Measurements from ENCODE around the gene RERE.
A peak's percentile ranks its signal among the peaks of the same experiment; 100 is the strongest.

The RERE gene

DNA sequence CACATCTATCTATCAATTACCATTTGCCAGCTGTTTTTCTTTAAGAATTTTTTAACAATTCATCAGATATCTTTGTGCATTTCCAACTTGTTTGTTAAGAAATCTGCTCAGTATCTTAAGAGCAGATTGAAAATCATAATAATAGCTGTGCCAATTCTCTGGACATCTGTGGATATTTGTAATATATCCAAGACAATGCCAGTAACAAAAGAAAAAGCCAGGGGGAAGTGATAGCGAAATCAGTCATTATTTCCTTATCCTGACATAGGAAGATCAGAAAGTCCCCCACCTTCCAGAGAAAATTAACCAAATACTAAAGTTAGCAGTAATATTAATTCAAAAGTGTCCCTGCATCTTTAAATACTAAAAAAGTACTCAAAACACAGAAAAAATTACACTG lies 217.1 kb downstream of the RERE start:
- Histone ChIP-seq H3K4me1 (ENCODE audit: control insufficient read depth, insufficient read depth, low read length) (0 out of 2 replicates have a peak, but pooled peaks cover 7% of the 10 kb centered on the region), H3K36me3 (ENCODE audit: control insufficient read depth in 2 of 2, insufficient read depth in 1 of 2, low read length in 2 of 2) (peaks cover 0 to 4% of the 10 kb centered on the region in 2 experiments; a peak in 1 of 3 replicates), H3K27ac (ENCODE audit: extremely low read depth, low read depth, low read length) (no peak overlapping the region), H3K9me3 (ENCODE audit: control insufficient read depth, insufficient read depth, low read depth, low read length) (no peaks in the 10 kb centered on the region), H3K4me3 (ENCODE audit: low read depth, low read length) (no peak overlapping the region)
- ChIA-PET POLR2A (no interaction called here), CTCF (no interaction called here)
- TF ChIP-seq, protein P1, sequence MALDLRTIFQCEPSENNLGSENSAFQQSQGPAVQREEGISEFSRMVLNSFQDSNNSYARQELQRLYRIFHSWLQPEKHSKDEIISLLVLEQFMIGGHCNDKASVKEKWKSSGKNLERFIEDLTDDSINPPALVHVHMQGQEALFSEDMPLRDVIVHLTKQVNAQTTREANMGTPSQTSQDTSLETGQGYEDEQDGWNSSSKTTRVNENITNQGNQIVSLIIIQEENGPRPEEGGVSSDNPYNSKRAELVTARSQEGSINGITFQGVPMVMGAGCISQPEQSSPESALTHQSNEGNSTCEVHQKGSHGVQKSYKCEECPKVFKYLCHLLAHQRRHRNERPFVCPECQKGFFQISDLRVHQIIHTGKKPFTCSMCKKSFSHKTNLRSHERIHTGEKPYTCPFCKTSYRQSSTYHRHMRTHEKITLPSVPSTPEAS (tag by site-specific recombination; IDR thresholded peaks at IDR 0.05) = no peak
- TF ChIP-seq, protein P2, sequence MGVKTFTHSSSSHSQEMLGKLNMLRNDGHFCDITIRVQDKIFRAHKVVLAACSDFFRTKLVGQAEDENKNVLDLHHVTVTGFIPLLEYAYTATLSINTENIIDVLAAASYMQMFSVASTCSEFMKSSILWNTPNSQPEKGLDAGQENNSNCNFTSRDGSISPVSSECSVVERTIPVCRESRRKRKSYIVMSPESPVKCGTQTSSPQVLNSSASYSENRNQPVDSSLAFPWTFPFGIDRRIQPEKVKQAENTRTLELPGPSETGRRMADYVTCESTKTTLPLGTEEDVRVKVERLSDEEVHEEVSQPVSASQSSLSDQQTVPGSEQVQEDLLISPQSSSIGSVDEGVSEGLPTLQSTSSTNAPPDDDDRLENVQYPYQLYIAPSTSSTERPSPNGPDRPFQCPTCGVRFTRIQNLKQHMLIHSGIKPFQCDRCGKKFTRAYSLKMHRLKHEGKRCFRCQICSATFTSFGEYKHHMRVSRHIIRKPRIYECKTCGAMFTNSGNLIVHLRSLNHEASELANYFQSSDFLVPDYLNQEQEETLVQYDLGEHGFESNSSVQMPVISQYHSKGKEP (tag by site-specific recombination; IDR thresholded peaks at IDR 0.05) = no peak
- TF ChIP-seq ZNF843 (tag by site-specific recombination; IDR thresholded peaks at IDR 0.05) (no peak), ZNF184 (tag by site-specific recombination; IDR thresholded peaks at IDR 0.05) (no peak), ZNF792 (tag by site-specific recombination; IDR thresholded peaks at IDR 0.05) (no peak), ZNF677 (tag by site-specific recombination; IDR thresholded peaks at IDR 0.05) (no peak)
- TF ChIP-seq, protein P3, sequence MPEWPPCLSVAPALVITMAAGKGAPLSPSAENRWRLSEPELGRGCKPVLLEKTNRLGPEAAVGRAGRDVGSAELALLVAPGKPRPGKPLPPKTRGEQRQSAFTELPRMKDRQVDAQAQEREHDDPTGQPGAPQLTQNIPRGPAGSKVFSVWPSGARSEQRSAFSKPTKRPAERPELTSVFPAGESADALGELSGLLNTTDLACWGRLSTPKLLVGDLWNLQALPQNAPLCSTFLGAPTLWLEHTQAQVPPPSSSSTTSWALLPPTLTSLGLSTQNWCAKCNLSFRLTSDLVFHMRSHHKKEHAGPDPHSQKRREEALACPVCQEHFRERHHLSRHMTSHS (tag by site-specific recombination; IDR thresholded peaks at IDR 0.05) = no peak
- TF ChIP-seq, protein P4, sequence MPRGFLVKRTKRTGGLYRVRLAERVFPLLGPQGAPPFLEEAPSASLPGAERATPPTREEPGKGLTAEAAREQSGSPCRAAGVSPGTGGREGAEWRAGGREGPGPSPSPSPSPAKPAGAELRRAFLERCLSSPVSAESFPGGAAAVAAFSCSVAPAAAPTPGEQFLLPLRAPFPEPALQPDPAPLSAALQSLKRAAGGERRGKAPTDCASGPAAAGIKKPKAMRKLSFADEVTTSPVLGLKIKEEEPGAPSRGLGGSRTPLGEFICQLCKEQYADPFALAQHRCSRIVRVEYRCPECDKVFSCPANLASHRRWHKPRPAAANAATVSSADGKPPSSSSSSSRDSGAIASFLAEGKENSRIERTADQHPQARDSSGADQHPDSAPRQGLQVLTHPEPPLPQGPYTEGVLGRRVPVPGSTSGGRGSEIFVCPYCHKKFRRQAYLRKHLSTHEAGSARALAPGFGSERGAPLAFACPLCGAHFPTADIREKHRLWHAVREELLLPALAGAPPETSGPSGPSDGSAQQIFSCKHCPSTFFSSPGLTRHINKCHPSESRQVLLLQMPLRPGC (tag by site-specific recombination; IDR thresholded peaks at IDR 0.05) = no peak

DNA sequence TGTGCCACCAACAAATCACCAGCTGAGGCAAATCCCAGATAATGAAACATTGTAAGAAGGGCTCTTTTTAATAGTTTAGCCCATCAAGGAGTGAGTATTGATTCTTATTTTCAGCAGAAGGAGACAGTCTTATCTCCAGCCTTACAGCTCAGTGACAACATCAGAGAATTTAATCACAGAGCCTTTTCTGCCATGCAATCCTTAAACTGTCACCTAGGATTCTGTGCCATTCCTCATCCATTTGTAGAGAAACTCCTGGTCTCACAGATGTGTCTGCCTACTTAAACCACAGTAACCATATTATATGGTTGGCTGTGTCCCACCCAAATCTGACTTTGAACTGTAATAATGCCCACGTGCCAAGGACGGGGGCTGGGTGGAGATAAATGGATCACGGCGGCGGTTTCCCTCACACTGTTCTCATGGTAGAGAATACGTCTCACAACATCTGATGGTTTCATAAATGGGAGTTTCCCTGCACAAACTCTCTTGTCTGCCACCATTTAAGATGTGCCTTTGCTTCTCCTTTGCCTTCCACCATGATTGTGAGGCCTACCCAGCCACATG lies 217.7 kb downstream of the RERE start:
- POLR2A ChIA-PET = no interaction called here
- 0 out of 2 replicates have a peak, but pooled peaks cover 7% of the 10 kb centered on the region for H3K4me1 ChIP-seq (ENCODE audit: control insufficient read depth, insufficient read depth, low read length)
- H3K36me3 ChIP-seq (ENCODE audit: control insufficient read depth in 2 of 2, insufficient read depth in 1 of 2, low read length in 2 of 2) = peaks cover 0 to 4% of the 10 kb centered on the region in 2 experiments; a peak in 1 of 3 replicates
- TF ChIP-seq, protein P5, sequence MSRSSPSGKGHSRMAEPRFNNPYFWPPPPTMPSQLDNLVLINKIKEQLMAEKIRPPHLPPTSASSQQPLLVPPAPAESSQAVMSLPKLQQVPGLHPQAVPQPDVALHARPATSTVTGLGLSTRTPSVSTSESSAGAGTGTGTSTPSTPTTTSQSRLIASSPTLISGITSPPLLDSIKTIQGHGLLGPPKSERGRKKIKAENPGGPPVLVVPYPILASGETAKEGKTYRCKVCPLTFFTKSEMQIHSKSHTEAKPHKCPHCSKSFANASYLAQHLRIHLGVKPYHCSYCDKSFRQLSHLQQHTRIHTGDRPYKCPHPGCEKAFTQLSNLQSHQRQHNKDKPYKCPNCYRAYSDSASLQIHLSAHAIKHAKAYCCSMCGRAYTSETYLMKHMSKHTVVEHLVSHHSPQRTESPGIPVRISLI (tag by site-specific recombination; IDR thresholded peaks at IDR 0.05) = no peak
- TF ChIP-seq ZFHX2 (tag by site-specific recombination; conservative IDR thresholded peaks at IDR 0.05) = 0 out of 2 replicates have a peak, but pooled peaks have one; percentile 14
- TF ChIP-seq, protein P6, sequence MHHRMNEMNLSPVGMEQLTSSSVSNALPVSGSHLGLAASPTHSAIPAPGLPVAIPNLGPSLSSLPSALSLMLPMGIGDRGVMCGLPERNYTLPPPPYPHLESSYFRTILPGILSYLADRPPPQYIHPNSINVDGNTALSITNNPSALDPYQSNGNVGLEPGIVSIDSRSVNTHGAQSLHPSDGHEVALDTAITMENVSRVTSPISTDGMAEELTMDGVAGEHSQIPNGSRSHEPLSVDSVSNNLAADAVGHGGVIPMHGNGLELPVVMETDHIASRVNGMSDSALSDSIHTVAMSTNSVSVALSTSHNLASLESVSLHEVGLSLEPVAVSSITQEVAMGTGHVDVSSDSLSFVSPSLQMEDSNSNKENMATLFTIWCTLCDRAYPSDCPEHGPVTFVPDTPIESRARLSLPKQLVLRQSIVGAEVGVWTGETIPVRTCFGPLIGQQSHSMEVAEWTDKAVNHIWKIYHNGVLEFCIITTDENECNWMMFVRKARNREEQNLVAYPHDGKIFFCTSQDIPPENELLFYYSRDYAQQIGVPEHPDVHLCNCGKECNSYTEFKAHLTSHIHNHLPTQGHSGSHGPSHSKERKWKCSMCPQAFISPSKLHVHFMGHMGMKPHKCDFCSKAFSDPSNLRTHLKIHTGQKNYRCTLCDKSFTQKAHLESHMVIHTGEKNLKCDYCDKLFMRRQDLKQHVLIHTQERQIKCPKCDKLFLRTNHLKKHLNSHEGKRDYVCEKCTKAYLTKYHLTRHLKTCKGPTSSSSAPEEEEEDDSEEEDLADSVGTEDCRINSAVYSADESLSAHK (tag by site-specific recombination; IDR thresholded peaks at IDR 0.05) = peak; percentile 48; the same call in 1 of the 2 replicates
- H3K9me3 ChIP-seq (ENCODE audit: control insufficient read depth, insufficient read depth, low read depth, low read length) = no peaks in the 10 kb centered on the region
- no peak overlapping the region for H3K27ac ChIP-seq (ENCODE audit: extremely low read depth, low read depth, low read length)
- H3K4me3 ChIP-seq (ENCODE audit: low read depth, low read length) = no peak overlapping the region
- CTCF ChIA-PET = interaction anchor here (1.6 kb wide), 1 partner anchor 73 kb away, joined by 5 read pairs; no protein-coding TSS in a partner anchor

All from HEK293 (cell line).